ENCODE measurements around the gene DISP3. TPM values are rescaled to one million over a fixed set of nuclear protein-coding genes. Genes with fewer than 3 reads are reported as not detected.

The DISP3 gene
- total and polyA plus RNA-seq, 9 donors: 0.08 to 0.36 (median 0.23) TPM; not detected in 5

GRCh38 chr1:11482701-11483479 is 3.9 kb downstream of the DISP3 start:
- no peak for DNase-seq
- no peaks in the 10 kb centered on the region for H3K4me1 ChIP-seq (ENCODE audit: insufficient read depth)
- WGBS, 3 donors: 59 to 70% (median 61%) methylated on average over 18 of the region's 18 CpGs
- no peak overlapping the region for H3K27ac ChIP-seq
- TF ChIP-seq CTCF (IDR thresholded peaks at IDR 0.05) (no peak), EP300 (IDR thresholded peaks at IDR 0.05) (no peak), POLR2A (IDR thresholded peaks at IDR 0.05) (no peak)
- intact Hi-C loops (cut with DNase I): no loop called here
- no peaks in the 10 kb centered on the region for H3K36me3 ChIP-seq
- H3K4me3 ChIP-seq: no peak overlapping the region
- no peaks in the 10 kb centered on the region for H3K27me3 ChIP-seq
- no peaks in the 10 kb centered on the region for H3K9me3 ChIP-seq

GRCh38 chr1:11483581-11484320 is 4.8 kb downstream of the DISP3 start:
- Histone ChIP-seq H3K36me3 (no peaks in the 10 kb centered on the region), H3K9me3 (no peaks in the 10 kb centered on the region), H3K27ac (no peak overlapping the region), H3K4me1 (ENCODE audit: insufficient read depth) (no peaks in the 10 kb centered on the region), H3K27me3 (no peaks in the 10 kb centered on the region), H3K4me3 (no peak overlapping the region)
- intact Hi-C loops (cut with DNase I): no loop called here
- TF ChIP-seq CTCF (IDR thresholded peaks at IDR 0.05): no peak
- TF ChIP-seq POLR2A (IDR thresholded peaks at IDR 0.05): no peak
- TF ChIP-seq EP300 (IDR thresholded peaks at IDR 0.05): no peak
- 72 to 88% (median 79%) methylated on average over 10 of the region's 10 CpGs for WGBS, 3 donors
- no peak for DNase-seq

- H3K27ac ChIP-seq: no peak overlapping the region
- H3K4me1 ChIP-seq (ENCODE audit: insufficient read depth): no peaks in the 10 kb centered on the region
- no peak for DNase-seq
- 69 to 71% (median 70%) methylated on average over 7 of the region's 7 CpGs for WGBS, 3 donors
- H3K36me3 ChIP-seq: no peaks in the 10 kb centered on the region
- H3K4me3 ChIP-seq: no peak overlapping the region
- intact Hi-C loops (cut with DNase I): no loop called here
- TF ChIP-seq CTCF (IDR thresholded peaks at IDR 0.05) (no peak), EP300 (IDR thresholded peaks at IDR 0.05) (no peak), POLR2A (IDR thresholded peaks at IDR 0.05) (no peak)
- no peaks in the 10 kb centered on the region for H3K9me3 ChIP-seq
- H3K27me3 ChIP-seq: no peaks in the 10 kb centered on the region
These were observed 5.3 kb downstream of the DISP3 start for GRCh38 chr1:11484321-11484655.

GRCh38 chr1:11485191-11485590 is 6.2 kb downstream of the DISP3 start:
- WGBS, 3 donors: 61 to 77% (median 69%) methylated on average over 6 of the region's 6 CpGs
- H3K27me3 ChIP-seq: no peaks in the 10 kb centered on the region

More at GRCh38 chr1:11485191-11485590, 6.2 kb downstream of the DISP3 start:
- H3K9me3 ChIP-seq: no peaks in the 10 kb centered on the region
- H3K36me3 ChIP-seq: no peaks in the 10 kb centered on the region
- TF ChIP-seq CTCF (IDR thresholded peaks at IDR 0.05): no peak
- no peak for TF ChIP-seq EP300 (IDR thresholded peaks at IDR 0.05)
- no peak for TF ChIP-seq POLR2A (IDR thresholded peaks at IDR 0.05)
- H3K4me1 ChIP-seq (ENCODE audit: insufficient read depth): no peaks in the 10 kb centered on the region
- H3K27ac ChIP-seq: no peak overlapping the region
- DNase-seq: no peak
- intact Hi-C loops (cut with DNase I): no loop called here
- no peak overlapping the region for H3K4me3 ChIP-seq

Data from ovary (tissue), 9 donors.